Measurements from ENCODE around the gene CNBD2. TPM values are rescaled to one million over a fixed set of nuclear protein-coding genes. Genes with fewer than 3 reads are reported as not detected.
"Not testable (repeated sequence)": the region's sequence is repeated elsewhere in the genome, so short reads cannot be mapped to it uniquely, and the experiment has no call there.

The CNBD2 gene
- polyA plus RNA-seq, 1 experiment: 2.4 TPM

DNA sequence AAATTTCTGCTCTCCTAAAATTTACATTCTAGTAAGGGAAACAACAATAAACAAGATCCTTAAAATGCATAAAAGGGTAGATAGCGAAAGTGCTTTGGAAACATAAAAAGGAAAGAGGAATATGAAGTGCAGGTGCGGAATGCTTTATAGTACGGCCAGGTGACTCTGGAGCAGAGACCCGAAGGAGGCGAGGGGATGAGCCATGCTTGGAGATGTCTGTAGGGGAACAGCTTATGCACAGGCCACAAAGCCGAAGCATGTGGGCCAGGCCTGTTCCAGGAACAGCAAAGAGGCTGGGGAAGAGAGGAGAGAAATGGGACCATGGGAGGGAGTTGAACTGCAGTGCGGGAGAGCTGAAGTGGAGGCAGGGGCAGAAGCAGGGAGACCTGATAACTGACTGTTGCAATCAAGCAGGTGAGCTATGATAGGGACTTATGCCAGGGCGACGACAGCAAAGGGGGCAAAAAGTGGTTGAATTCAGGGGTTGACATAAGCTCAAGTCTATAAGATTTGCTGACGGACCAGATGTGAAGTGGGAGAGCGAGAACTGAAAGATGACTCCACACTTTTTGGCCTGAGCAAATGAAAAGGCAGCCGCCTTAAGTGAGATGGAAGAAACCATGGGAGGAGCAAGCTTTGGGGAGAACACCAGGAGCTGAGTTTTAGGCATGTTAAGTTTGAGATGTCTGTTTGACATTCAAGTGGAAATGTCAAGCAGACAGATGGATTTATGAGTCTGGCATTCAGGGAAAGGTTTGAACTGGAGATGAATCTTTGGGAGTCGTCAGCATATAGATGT, 83.1 kb downstream of the CNBD2 start:
- TF ChIP-seq, protein P1, sequence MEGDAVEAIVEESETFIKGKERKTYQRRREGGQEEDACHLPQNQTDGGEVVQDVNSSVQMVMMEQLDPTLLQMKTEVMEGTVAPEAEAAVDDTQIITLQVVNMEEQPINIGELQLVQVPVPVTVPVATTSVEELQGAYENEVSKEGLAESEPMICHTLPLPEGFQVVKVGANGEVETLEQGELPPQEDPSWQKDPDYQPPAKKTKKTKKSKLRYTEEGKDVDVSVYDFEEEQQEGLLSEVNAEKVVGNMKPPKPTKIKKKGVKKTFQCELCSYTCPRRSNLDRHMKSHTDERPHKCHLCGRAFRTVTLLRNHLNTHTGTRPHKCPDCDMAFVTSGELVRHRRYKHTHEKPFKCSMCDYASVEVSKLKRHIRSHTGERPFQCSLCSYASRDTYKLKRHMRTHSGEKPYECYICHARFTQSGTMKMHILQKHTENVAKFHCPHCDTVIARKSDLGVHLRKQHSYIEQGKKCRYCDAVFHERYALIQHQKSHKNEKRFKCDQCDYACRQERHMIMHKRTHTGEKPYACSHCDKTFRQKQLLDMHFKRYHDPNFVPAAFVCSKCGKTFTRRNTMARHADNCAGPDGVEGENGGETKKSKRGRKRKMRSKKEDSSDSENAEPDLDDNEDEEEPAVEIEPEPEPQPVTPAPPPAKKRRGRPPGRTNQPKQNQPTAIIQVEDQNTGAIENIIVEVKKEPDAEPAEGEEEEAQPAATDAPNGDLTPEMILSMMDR (IDR thresholded peaks at IDR 0.05; ENCODE audit: insufficient read depth, low read depth, low read length): no peak

DNA sequence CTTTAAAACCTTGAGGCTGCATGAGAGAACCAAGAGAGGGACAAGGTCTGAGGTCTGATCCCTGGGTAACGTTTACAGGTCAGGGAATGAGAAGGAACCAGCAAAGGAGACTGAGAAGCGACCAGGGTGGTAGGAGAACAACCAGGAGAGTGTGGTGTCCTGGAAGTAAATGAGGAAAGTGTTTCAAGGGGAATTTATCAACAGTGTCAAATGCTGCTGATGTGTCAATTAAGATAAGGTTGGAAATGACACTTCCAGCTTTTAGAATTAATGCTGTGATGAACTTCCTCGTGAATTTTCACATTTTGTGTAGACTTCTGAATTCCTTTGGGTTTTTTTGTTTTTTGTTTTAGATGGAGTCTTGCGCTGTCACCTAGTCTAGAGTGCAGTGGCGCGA, 83.7 kb downstream of the CNBD2 start:
- TF ChIP-seq, protein P1 (IDR thresholded peaks at IDR 0.05; ENCODE audit: insufficient read depth, low read depth, low read length): no peak
- CTCF ChIA-PET: no interaction called here

More for the DNA sequence above, 83.1 kb downstream of the CNBD2 start:
- ChIA-PET POLR2A (no interaction called here), CTCF (no interaction called here)
- no peaks in the 10 kb centered on the region for H3K36me3 ChIP-seq (ENCODE audit: control insufficient read depth, insufficient read depth, low read length)
- peaks cover 4% of the 10 kb centered on the region; the same call in 1 of the 2 replicates for H3K27me3 ChIP-seq (ENCODE audit: control insufficient read depth, insufficient read depth, low read length)
- peak overlapping the region; percentile 70 for H3K4me3 ChIP-seq (ENCODE audit: low read depth, low read length)
- no peak for DNase-seq (ENCODE audit: low read depth)

DNA sequence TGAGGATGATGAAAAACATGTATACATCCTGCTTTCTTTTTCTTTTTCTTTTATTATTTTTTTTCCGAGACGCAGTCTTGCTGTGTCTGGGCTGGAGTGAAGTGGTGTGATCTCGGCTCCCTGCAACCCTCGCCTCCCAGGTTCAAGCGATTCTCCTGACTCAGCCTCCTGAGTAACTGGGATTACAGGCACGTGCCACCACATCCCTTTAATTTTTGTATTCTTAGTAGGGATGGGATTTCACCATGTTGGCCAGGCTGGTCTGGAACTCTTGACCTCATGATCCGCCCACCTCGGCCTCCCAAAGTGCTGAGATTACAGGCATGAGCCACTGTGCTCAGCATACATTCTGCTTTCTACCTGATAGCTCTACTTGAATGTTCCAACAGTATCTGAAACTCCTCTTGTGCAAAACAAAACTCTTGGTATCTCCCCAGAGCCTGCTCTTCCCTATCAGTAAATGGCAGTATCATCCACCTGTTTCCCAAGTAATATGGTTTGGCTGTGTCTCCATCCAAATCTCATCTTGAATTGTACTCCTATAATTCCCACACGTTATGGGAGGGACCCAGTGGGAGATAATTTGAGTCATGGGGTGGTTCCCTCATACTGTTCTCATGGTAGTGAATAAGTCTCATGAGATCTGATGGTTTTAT, 85.6 kb downstream of the CNBD2 start:
- CTCF ChIA-PET; H3K4me3 ChIP-seq (ENCODE audit: low read depth, low read length); H3K36me3 ChIP-seq (ENCODE audit: control insufficient read depth, insufficient read depth, low read length); POLR2A ChIA-PET; DNase-seq (ENCODE audit: low read depth); H3K27me3 ChIP-seq (ENCODE audit: control insufficient read depth, insufficient read depth, low read length): not testable (repeated sequence)

More for the DNA sequence above, 83.7 kb downstream of the CNBD2 start:
- Histone ChIP-seq H3K4me3 (ENCODE audit: low read depth, low read length) (no peak overlapping the region), H3K36me3 (ENCODE audit: control insufficient read depth, insufficient read depth, low read length) (no peaks in the 10 kb centered on the region), H3K27me3 (ENCODE audit: control insufficient read depth, insufficient read depth, low read length) (peaks cover 4% of the 10 kb centered on the region; the same call in 1 of the 2 replicates)
- DNase-seq (ENCODE audit: low read depth): no peak
- POLR2A ChIA-PET: no interaction called here

DNA sequence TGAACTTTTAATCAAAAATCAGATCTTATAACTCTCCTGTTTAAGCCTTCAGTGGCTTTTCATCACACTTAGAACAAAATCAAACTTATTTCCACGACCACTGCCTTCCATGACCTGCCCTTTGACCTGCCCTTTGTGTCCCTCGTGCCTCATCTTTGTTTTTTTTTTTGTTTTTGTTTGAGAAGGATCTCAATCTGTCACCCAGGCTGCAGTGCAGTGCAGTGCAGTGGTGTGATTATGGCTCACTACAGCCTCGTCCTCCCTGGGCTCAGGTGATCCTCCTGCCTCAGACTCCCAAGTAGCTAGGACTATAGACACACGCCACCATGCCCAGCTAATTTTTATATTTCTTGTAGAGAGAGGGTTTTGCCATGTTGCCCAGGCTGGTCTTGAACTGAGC, 86.8 kb downstream of the CNBD2 start:
- CTCF ChIA-PET: interaction anchor here (0.6 to 1.2 kb wide), 3 partner anchors 61 to 564 kb away, joined by 3 to 4 read pairs (median 3); no protein-coding TSS in a partner anchor
- H3K36me3 ChIP-seq (ENCODE audit: control insufficient read depth, insufficient read depth, low read length): no peaks in the 10 kb centered on the region

DNA sequence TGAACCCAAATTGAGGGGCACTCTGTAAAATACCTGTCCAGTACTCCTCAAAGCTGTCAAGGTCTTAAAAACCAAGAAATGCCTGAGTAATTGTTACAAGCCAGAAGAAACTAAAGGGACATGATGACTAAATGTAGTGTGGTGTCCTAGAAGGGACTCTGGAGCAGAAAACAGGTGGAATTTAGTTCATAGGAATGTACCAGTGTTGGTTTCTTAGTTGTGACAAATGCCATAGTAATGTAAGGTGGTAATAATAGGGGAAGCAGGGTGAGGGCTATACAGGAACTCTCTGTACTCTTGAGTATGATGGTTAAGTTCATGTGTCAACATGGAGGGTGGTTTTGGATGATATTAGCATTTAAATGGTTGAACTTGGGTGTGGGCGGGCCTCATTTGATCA, 92.3 kb downstream of the CNBD2 start:
- CTCF ChIA-PET: no interaction called here
- TF ChIP-seq, protein P1 (IDR thresholded peaks at IDR 0.05; ENCODE audit: insufficient read depth, low read depth, low read length): no peak
- Histone ChIP-seq H3K27me3 (ENCODE audit: control insufficient read depth, insufficient read depth, low read length) (no peaks in the 10 kb centered on the region), H3K4me3 (ENCODE audit: low read depth, low read length) (no peak overlapping the region), H3K36me3 (ENCODE audit: control insufficient read depth, insufficient read depth, low read length) (no peaks in the 10 kb centered on the region)
- POLR2A ChIA-PET: no interaction called here
- DNase-seq (ENCODE audit: low read depth): no peak

More for the DNA sequence above, 86.8 kb downstream of the CNBD2 start:
- Histone ChIP-seq H3K4me3 (ENCODE audit: low read depth, low read length) (no peak overlapping the region), H3K27me3 (ENCODE audit: control insufficient read depth, insufficient read depth, low read length) (peaks cover 4% of the 10 kb centered on the region; the same call in 1 of the 2 replicates)
- TF ChIP-seq, protein P1 (IDR thresholded peaks at IDR 0.05; ENCODE audit: insufficient read depth, low read depth, low read length): no peak
- POLR2A ChIA-PET: no interaction called here
- no peak for DNase-seq (ENCODE audit: low read depth)

Data from BJ (cell line).